GDM1 (cell line): ENCODE measurements around the gene TIAM1.
"Not testable (repeated sequence)": the region's sequence is repeated elsewhere in the genome, so short reads cannot be mapped to it uniquely, and the experiment has no call there.

Experiments
- DNase-seq: peaks from one replicate; lab custom pipeline; 2025; lab: John Stamatoyannopoulos, UW

TIAM1 gene

DNA sequence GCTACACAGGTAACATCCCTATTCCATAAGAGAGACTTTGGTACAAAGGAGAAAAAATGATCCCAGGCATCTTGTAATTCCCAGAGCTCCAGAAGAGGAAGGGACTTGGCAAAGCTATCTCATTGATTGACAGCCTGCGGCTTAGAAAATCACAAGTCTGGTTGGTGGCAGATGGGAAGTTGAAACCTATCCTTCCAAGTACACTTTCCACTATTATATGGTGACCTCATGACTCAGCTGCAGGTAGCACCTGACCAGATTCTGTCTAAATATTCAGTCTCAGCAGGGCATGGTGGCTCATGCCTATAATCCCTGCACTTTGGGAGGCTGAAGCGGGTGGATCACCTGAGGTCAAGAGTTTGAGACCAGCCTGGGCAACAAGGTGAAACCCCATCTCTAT is 89.9 kb downstream of the TIAM1 start:
- no peak for DNase-seq

DNA sequence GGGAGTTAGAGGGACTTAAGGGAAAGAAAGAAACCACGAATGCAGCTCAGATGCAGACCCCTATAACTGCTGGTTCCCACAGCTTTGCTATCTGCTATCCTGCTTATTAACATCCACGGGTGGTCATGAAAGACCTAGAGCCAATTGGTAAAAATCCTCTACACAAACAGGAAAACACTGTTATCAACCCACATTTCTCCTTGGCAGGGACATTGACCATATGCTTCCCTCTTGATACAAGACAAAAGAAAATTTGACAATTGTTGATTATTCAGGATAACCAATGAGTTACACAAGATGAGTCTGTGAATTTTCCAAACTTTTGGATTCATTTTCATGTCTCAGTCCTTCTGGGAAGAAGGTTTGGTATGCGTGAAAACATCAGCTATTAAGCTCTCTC is 90.4 kb downstream of the TIAM1 start:
- DNase-seq, result no peak

DNA sequence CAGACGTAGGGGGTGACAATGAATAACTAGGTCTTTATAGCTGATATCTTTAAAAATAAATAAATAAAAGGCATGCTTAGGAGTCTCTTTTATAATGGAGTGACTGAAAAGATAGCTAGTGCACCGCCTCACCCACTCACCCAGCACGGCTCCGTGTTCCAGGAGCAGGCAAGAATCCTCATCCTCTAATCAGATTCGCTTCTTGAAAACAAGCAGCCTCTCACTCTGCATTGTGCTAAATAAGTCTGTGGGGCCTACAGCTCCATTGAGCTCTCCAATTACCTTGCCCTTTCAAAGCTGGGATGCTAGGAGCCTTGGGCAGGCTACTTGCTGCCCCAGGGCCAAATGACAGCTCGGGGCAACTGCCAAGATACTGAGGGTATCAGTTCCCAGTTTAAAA is 91.5 kb downstream of the TIAM1 start:
- DNase-seq, result no peak

- DNase-seq, result no peak
Observed at GRCh38 chr21:31252091-31252490, 92.0 kb downstream of the TIAM1 start.

DNA sequence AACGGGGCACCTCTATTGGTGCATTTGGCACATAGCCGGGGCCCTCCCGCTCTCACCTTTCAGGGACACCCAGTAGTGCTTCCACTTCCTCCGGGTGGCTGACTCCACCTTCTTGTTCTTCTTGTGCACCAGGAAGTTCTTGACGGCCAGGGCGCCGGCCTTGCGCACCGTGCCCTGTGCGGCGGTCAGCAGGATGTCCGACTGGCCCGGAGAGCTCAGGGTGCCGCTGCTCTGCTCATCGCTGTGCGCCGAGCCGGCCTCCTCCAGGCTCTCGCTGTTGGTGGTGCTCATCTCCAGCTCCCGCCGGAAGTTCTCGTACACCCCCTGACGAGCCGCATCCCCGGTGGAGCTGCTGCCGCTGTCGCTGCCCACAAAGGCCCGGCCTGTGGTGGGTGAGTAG is 92.4 kb downstream of the TIAM1 start:
- DNase-seq, result no peak

DNA sequence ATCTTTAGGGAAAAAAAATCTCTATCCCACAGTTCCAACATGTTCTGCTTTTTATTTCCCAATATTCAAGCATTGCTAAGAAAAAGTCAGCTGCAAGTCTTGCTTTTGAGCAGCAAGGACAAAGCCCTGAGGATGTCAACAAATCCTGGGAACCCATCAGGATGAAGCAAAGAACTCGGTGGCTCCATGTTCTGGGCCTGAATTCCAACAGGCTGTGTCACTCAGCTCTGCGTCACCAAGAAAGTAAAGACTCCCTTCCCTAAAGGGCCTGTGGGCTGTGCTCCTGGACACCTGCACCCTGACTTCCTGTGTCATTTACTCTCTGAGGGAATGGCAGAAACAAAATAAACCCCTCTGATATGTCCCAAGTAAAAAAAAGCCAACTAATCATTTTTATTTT is 95.5 kb downstream of the TIAM1 start:
- no peak for DNase-seq

DNA sequence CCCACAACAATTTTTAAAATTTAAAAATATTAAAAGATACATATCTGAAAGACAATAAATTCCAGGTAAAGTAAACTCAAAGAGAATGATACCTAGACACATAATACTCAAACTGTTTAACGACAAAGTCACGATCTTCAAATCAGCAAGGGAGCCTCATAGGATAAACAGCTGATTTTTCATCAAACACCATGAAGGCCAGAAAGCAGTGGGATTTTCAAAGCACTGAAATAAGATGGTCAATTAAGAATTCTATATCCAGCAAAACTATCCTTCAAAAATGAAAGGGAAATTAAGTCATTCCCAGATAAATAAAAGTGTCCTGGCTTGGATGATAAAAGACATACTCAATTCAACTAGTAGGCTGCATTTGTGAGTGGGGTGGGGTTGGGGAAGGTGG is 100.5 kb downstream of the TIAM1 start:
- no peak for DNase-seq

DNA sequence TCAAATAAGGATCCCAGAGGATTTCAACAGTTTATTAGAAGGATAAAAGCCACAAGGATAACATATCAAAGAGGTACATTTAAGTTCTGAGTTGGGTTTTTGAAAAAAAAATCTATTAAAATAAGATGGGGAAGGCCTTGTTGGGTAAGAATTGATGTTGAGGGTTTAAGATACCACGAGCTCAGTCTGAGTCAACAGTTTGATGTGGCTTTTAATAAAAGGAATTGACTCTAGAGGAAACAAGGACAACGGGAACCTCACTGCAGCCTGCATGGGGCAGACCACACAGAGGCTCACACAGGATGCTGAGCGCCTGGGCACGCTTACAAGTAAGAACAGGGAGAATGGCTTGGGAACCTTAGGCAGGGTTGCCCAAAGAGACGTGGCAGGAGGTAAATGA is 107.5 kb downstream of the TIAM1 start:
- no peak for DNase-seq

DNA sequence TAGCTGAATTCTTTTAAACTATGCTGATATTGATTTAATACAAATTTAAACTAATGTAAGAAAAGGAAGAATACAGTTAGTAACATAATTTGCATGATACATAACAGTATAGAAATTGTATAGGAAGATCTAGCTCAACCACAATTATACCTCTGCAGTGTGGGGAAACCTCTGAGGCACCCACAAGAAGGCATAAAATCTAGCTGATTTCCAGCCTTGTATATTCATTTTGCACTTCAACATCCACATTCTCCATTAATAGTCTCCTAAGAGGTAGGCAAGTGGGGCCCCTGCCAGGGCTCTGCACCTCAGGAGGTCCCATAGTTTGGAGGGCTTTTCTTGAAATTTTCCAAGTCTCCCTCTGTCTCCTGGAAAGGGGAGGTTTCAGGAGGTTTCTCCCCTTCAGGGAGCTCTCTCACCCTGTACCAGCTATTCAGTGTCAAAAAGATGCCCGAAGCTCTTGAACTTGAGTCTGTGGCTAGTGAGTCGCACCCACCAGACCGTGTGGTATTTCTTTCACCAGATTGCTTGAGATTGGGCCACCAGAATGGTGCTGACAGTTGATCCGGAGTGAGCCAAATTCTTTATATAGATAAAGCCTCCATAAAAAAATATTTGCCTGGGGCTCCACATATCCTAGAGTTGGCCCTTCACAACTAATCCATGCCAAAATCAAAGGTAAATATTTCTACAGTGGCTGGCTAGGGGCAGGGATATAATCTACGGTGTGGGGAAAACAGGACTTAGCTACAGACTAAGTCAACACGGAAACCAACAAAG is 108.2 kb downstream of the TIAM1 start:
- no peak for DNase-seq

DNA sequence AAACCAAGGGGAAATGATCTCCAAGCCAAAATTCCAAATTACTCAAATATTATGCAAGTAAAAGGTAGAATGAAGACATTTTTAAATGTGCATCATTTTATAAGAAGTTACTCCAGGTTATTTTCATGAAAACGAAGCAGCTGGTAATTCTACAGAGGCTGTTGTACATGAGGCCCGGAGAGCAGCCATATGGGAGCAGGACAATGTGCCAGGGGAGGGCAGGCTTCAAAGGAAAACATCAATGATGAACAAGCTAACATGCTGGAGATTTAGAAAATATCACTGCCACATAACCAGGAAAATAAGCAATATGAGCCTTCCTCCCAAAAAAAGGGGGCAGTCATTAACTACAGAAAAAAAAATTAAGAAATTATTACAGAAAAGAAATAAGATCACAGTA is 109.1 kb downstream of the TIAM1 start:
- DNase-seq, result no peak

- DNase-seq, result no peak
Observed at GRCh38 chr21:31233711-31234110, 110.3 kb downstream of the TIAM1 start.

GRCh38 chr21:31232344-31232743 is 111.7 kb downstream of the TIAM1 start:
- DNase-seq, result no peak

GRCh38 chr21:31230937-31231336 is 113.1 kb downstream of the TIAM1 start:
- no peak for DNase-seq

DNA sequence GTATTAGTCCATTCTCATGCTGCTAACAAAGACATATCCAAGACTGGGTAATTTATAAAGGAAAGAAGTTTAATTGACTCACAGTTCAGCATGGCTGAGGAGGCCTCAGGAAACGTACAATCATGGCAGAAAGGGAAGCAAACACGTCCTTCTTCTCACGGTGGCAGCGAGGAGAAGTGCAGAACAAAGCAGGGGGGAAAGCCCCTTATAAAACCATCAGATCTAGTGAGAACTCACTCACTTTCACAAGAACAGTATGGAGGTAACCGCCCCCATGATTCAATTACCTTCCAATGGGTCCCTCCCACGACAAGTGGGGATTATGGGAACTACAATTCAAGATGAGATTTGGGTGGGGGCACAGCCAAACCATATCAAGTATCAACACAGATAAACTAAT is 115.3 kb downstream of the TIAM1 start:
- DNase-seq, result not testable (repeated sequence)

DNA sequence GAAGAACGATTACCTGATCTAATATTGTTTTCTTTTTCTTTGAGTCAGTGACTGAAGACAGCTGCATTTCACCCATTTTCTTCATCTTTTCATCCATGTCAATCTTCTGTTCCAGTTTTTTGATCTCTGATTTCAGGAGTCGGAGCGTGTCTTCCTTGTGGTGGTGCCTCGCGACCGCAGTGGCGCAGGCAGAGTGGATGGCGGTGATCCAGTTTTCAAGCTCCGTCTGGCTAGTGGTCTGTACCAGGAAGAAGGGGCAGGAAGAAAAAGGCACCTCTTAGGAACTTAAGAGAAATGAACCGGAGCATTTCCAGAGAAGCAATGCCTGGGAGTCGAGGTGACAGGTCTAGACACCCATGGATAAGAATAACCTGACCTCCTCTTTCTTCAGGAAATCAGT is 118.3 kb downstream of the TIAM1 start:
- no peak for DNase-seq

- no peak for DNase-seq
Observed at GRCh38 chr21:31222142-31222541, 121.9 kb downstream of the TIAM1 start.

DNA sequence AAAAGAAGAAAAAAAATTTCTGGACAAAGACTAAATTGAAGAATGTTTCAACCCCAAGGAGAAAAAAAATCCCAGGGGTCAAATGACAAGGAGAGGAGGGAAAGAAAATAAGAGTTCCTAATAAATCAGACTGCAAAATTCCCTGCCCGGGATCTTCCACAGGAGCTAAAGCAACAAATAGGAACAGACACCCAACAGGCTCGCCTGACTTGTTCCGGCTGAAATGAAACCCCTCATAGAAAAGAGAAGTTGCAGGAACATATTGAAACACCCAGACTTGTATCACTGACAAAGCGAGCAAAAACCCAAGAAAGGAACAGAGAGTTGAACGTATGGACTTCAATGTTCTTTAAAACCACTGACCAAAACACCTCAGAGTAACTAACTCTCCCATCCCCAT is 123.0 kb downstream of the TIAM1 start:
- DNase-seq, result no peak

DNA sequence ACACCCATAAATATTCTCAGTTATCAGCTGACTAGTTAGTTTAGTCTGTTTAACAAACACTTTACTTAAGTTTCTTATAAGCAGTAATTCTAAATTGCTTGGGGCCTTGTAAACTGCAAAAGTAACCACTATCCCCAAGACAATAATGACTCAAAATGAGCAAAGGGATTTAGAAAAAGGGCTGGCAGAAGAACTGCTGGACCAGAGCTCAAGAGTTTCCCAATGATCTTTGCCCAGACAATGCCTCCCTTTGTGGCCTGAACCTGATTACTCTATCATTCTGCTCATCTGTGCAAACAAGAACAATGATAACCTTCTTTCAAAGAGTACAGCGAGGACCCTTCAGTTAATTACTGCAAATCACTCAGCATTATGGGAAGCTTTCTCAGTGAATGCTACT is 123.5 kb downstream of the TIAM1 start:
- no peak for DNase-seq

DNA sequence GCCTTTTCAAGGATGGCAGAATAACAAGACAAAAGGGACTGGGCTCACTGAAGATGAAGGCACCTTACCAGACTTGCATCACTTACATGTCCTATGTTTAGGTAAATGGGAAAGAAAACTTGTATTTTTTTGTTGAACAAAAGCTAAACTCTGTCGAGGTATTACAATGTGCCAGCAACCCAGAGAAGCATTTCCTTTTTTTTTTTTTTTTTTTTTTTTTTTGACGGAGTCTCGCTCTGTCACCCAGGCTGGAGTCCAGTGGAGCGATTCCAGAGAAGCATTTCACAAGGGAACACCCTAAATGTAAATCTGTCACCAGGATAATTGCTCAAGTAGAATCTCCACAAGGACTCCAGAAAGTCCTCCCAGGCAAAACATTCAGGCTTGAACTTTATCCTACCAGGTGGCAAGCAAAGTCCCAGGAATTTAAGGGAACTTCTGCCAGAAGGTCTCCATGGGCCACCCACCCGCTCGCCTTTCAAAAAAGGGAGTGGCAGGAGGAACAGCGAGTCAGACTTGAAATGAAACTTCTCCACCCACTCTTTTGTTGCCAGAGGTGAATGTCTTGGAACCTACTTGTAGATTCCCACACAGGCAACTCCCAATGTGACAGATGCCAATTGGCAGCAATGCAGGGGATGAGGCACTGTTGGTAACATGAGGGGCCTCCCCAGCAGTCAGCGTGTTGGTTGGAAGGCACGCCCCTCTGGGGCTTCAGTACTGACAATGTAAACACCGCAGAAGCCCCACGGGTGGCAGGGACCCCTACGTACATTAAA is 125.0 kb downstream of the TIAM1 start:
- no peak for DNase-seq

GRCh38 chr21:31216206-31216605 is 127.9 kb downstream of the TIAM1 start:
- no peak for DNase-seq

DNA sequence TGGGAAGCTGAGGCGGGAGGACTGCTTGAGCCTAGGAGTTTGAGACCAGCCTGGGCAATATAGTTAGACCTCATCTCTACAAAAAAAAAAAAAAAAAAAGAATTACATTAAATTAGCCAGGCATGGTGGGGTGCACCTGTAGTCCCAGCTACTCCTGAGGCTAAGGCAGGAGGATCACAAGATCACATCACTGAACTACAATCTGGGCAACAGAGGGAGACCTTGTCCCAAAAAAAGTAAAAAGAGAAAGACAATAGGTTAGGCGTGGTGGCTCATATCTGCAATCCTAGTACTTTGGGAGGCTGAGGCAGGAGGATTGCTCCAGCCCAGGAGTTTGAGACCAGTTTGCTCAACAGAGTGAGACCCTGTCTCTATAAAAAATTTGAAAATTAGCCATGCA is 130.3 kb downstream of the TIAM1 start:
- DNase-seq, result no peak

- DNase-seq, result no peak
Observed at GRCh38 chr21:31211836-31212235, 132.2 kb downstream of the TIAM1 start.

- DNase-seq, result no peak
Observed at GRCh38 chr21:31205412-31205811, 138.6 kb downstream of the TIAM1 start.

DNA sequence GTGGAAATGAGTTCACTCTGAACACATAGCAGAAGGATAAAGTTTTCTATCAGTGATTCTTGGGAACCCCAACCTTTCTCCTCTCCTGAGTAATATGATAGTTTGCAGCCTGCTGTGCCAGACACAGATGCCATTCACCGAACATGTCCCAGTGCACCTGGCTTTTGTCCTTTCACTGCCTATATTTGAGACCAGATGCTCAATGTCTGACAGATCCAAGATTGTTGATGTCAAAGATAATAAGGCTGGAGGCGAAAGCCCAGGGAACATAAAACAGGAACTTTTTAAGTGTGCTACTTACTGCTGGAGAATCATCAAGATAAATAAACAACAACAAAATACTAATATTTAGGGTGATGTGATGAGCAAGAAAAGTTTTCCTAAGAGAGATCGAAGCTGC is 139.3 kb downstream of the TIAM1 start:
- no peak for DNase-seq
